HepG2 (cell line): Measurements from ENCODE around the gene PAQR7. TPM values are rescaled to one million over a fixed set of nuclear protein-coding genes. Genes with fewer than 3 reads are reported as not detected.

ENCODE experiments used
- ATF4 ChIP-seq, 2 experiments: fragments of 450-650 bp in 1 of 2; sonication (generic) in 1 of 2; formaldehyde crosslinking; IDR thresholded peaks; 2 replicates each; pipeline versions ENCODE4 v1.5.0 to v1.8.0; 2020 to 2022; ENCODE audit warnings: mild to moderate bottlenecking in 1 of 2, missing genetic modification reagents in 1 of 2
- CENPX ChIP-seq: sonication (generic); formaldehyde crosslinking; IDR thresholded peaks from 2 replicates; pipeline ENCODE4 v1.9.0; 2021; ENCODE audit warnings: mild to moderate bottlenecking, missing genetic modification reagents, moderate library complexity
- ELF1 ChIP-seq: sonication (generic); formaldehyde crosslinking; IDR thresholded peaks from 2 replicates; pipeline ENCODE4 v1.4.0; 2020; ENCODE audit warnings: missing genetic modification reagents
- EP300 ChIP-seq, 3 experiments: sonication (generic) in 1 of 3; formaldehyde crosslinking in 1 of 3; IDR thresholded peaks; 2 replicates each; pipeline versions ENCODE4 v1.5.1 to v1.6.1; 2011 to 2020; ENCODE audit warnings: low read depth in 2 of 3, low read length in 2 of 3, borderline replicate concordance in 1 of 3, improper control_type of control experiment in 1 of 3, mild to moderate bottlenecking in 1 of 3, missing genetic modification reagents in 1 of 3, moderate library complexity in 1 of 3
- FOXK1 ChIP-seq: sonication (generic); formaldehyde crosslinking; IDR thresholded peaks from 2 replicates; pipeline ENCODE4 v1.4.0; 2020; ENCODE audit warnings: low read depth, missing genetic modification reagents, borderline replicate concordance
- KLF15 ChIP-seq: sonication (generic); formaldehyde crosslinking; IDR thresholded peaks from 2 replicates; pipeline ENCODE4 v1.8.1; 2023; ENCODE audit warnings: borderline replicate concordance, mild to moderate bottlenecking, inconsistent platforms, missing genetic modification reagents, mixed read lengths
- MAF1 ChIP-seq: sonication (generic); formaldehyde crosslinking; IDR thresholded peaks from 2 replicates; pipeline ENCODE4 v1.5.0; 2020; ENCODE audit warnings: missing genetic modification reagents, borderline replicate concordance
- RARA ChIP-seq: IDR thresholded peaks from 2 replicates; pipeline ENCODE4 v1.6.1; 2016; ENCODE audit warnings: missing genetic modification reagents, missing compliant biosample characterization
- STAT6 ChIP-seq: sonication (generic); formaldehyde crosslinking; IDR thresholded peaks from 2 replicates; pipeline ENCODE4 v1.4.0; 2020; ENCODE audit warnings: missing genetic modification reagents, mild to moderate bottlenecking, borderline replicate concordance
- TBL1XR1 ChIP-seq: fragments of 150-350 bp; IDR thresholded peaks from 2 replicates; pipeline ENCODE4 v1.6.1; 2014; ENCODE audit warnings: borderline replicate concordance, low read length; ENCODE audit not compliant: partially characterized antibody
- TBX2 ChIP-seq: sonication (generic); formaldehyde crosslinking; IDR thresholded peaks from 2 replicates; pipeline ENCODE4 v1.5.0; 2020; ENCODE audit warnings: missing genetic modification reagents, mild to moderate bottlenecking, borderline replicate concordance
- TERF1 ChIP-seq: sonication (generic); formaldehyde crosslinking; IDR thresholded peaks from 2 replicates; pipeline ENCODE4 v1.8.0; 2022; ENCODE audit warnings: mild to moderate bottlenecking, missing genetic modification reagents, moderate library complexity
- ZNF230 ChIP-seq: sonication (generic); formaldehyde crosslinking; IDR thresholded peaks from 2 replicates; pipeline ENCODE4 v1.4.0; 2020; ENCODE audit warnings: mild to moderate bottlenecking, missing genetic modification reagents
- ZNF510 ChIP-seq: sonication (generic); formaldehyde crosslinking; IDR thresholded peaks from 2 replicates; pipeline ENCODE4 v1.4.0; 2020; ENCODE audit warnings: low read depth, mild to moderate bottlenecking, missing genetic modification reagents
- polyA plus RNA-seq, 8 experiments: library from polyadenylated mRNA; depleted of rRNA in 3 of 8; stranded (reverse) in 7 of 8; unstranded in 1 of 8; fragments of >200 nt; fragmentation: Illumina TruSeq in 4 of 8; extraction: Trizol in 4 of 8; gene quantifications; 2 replicates each; pipeline versions ENCODE4 v1.2.1 to v1.2.3, GENCODE V29; 2011 to 2016; ENCODE audit warnings: low read depth in 4 of 8, missing spikeins in 1 of 8, mixed read lengths in 1 of 8; ENCODE audit not compliant: insufficient read depth in 1 of 8
- total RNA-seq, 5 experiments: library from RNA; depleted of rRNA; stranded (reverse); fragments of >200 nt; fragmentation: Illumina TruSeq; extraction: Trizol; gene quantifications; 2 replicates each; pipeline ENCODE4 v1.2.3, GENCODE V29; 2016; ENCODE audit warnings: low read depth in 1 of 5

PAQR7 gene
- total and polyA plus RNA-seq, 2 of the 13 experiments (the other 11 are each of a cell fraction or from before 2014, with no cell fraction given): 13.2 to 16.6 TPM

GRCh38 chr1:25904943-25905679 lies 29.6 kb upstream of the PAQR7 start (continued):
- TF ChIP-seq TERF1 (CRISPR knock-in tag) (no peak), FOXK1 (CRISPR knock-in tag) (no peak), ZNF230 (no peak), STAT6 (CRISPR knock-in tag) (no peak), ZNF510 (no peak), CENPX (CRISPR knock-in tag) (no peak), EP300 (IDR thresholded peaks at IDR 0.05; ENCODE audit: low read depth in 2 of 2, low read length in 2 of 2) (no peak), EP300 (CRISPR knock-in tag; IDR thresholded peaks at IDR 0.05; ENCODE audit: borderline replicate concordance) (no peak), TBX2 (CRISPR knock-in tag) (peak; percentile 52), ATF4 (CRISPR knock-in tag; IDR thresholded peaks at IDR 0.05) (peak in 1 of 2 experiments; percentile 32; a peak in 1 of 4 replicates), KLF15 (CRISPR knock-in tag) (no peak), ELF1 (no peak), TBL1XR1 (no peak), MAF1 (no peak), RARA (CRISPR knock-in tag) (no peak)
